Activated naive CD8-positive, alpha-beta T cell treated with anti-CD3 and anti-CD28 coated beads, Interleukin-2, amount 10 ng/mL, durations not matched to agents 7 days and 5 days (primary cell): ENCODE results near the gene OTOF. TPM values are rescaled to one million over a fixed set of nuclear protein-coding genes. Genes with fewer than 3 reads are reported as not detected.

ENCODE experiments used
- ATAC-seq: fragments of 150-1000 bp; cut with Tn5 transposase; one replicate; pipeline ENCODE4 v1.10.0; 2021; ENCODE audit warnings: low read depth, moderate library complexity
- POLR2A ChIA-PET: fragments of 350-600 bp; sonication (Branson Sonifier 250); formaldehyde crosslinking; loops from one replicate; lab custom pipeline; 2021; ENCODE audit warnings: antibody characterized with exemption; lab: Charles Lee
- DNase-seq: peaks from one replicate; pipeline ENCODE4 v3.0.0; 2021
- H3K27ac Mint-ChIP-seq: one replicate; pipeline ENCODE4 v1.8.0; 2022; ENCODE audit warnings: mild to moderate bottlenecking, mixed read lengths
- H3K27me3 Mint-ChIP-seq: one replicate; pipeline ENCODE4 v1.8.0; 2022; ENCODE audit warnings: mild to moderate bottlenecking, moderate library complexity, mixed read lengths
- H3K36me3 Mint-ChIP-seq: one replicate; pipeline ENCODE4 v1.8.0; 2021; ENCODE audit warnings: mild to moderate bottlenecking, mixed read lengths
- H3K4me1 Mint-ChIP-seq: one replicate; pipeline ENCODE4 v1.8.0; 2021; ENCODE audit warnings: mixed read lengths
- H3K4me3 Mint-ChIP-seq: one replicate; pipeline ENCODE4 v1.8.0; 2022; ENCODE audit warnings: mild to moderate bottlenecking, moderate library complexity, mixed read lengths
- H3K9me3 Mint-ChIP-seq: one replicate; pipeline ENCODE4 v1.8.0; 2021; ENCODE audit warnings: mixed read lengths
- total RNA-seq, 2 experiments: library from RNA; stranded (reverse); gene quantifications; one replicate each; pipeline ENCODE4 v1.2.3, GENCODE V29; 2021

OTOF gene
- total RNA-seq, 2 experiments from 2014 or later, result 58.0 to 59.9 TPM

DNA sequence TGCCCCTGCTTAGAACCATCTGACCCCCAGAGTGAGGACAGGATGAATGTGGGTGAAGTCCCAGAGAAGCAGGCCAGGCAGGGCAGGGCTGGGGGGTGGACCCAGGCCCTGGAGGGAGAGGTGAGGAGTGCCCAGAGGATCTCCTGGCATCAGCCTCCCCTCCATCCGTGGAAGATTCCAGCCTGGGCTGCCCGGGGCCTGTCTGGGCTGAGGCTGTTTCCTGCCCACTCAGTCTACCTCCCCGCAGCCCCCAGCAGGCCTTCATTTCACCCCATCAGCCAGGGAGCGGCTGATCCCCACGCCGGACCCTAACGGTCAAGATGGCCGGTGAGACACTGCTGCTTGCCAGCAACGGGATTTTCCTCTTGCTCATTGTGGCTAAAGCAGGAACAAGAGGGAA is 35.3 kb upstream of the OTOF start:
- H3K27me3 Mint-ChIP-seq, result no peaks in the 10 kb centered on the region
- POLR2A ChIA-PET, result no interaction called here
- no peak for DNase-seq
- H3K4me1 Mint-ChIP-seq, result peaks cover 1% of the 10 kb centered on the region
- no peak overlapping the region for H3K27ac Mint-ChIP-seq
- no peaks in the 10 kb centered on the region for H3K36me3 Mint-ChIP-seq
- no peak for ATAC-seq
- H3K4me3 Mint-ChIP-seq, result no peak overlapping the region
- H3K9me3 Mint-ChIP-seq, result no peaks in the 10 kb centered on the region

- Mint-ChIP-seq H3K36me3 (no peaks in the 10 kb centered on the region), H3K4me3 (no peak overlapping the region), H3K4me1 (peaks cover 1% of the 10 kb centered on the region), H3K27me3 (peaks cover 7% of the 10 kb centered on the region), H3K27ac (no peak overlapping the region), H3K9me3 (no peaks in the 10 kb centered on the region)
- no peak for DNase-seq
- POLR2A ChIA-PET, result no interaction called here
- no peak for ATAC-seq
Observed at GRCh38 chr2:26511466-26511865, 33.5 kb upstream of the OTOF start.

DNA sequence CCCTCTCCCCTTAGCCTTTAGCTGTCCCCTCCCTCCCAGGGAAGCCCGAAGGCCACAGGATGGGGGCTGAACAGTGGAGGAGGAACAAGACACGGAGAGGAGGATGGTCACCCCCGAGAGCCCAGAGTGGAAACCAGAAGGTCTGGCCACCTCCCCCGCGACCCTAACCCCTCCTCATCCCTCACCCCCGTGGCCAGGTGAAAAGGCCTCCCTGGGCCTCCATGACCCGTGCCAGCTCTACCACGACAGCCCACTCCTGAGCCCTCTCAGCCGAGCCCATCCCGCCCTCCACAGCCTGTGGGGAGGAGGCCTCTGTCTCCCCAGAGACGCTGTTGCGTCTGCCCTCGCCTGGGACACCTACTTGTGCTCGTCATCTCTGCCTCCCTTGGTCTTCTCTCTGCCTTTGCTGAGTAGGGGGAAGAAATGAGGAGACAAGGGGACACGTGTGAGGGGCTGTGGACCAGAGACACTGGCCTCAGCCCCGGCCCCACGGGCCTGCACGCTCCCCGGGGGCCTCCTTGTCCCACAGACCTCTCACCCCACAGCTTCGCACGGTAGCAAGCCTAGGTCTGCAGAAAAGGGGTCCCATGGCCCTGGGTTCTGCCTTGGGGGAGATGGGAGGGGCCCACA is 32.5 kb upstream of the OTOF start:
- H3K36me3 Mint-ChIP-seq, result no peaks in the 10 kb centered on the region
- H3K4me3 Mint-ChIP-seq, result no peak overlapping the region
- H3K4me1 Mint-ChIP-seq, result peaks cover 1% of the 10 kb centered on the region
- H3K27me3 Mint-ChIP-seq, result peaks cover 7% of the 10 kb centered on the region
- no peaks in the 10 kb centered on the region for H3K9me3 Mint-ChIP-seq
- no peak for ATAC-seq
- H3K27ac Mint-ChIP-seq, result no peak overlapping the region
- POLR2A ChIA-PET, result no interaction called here
- no peak for DNase-seq

DNA sequence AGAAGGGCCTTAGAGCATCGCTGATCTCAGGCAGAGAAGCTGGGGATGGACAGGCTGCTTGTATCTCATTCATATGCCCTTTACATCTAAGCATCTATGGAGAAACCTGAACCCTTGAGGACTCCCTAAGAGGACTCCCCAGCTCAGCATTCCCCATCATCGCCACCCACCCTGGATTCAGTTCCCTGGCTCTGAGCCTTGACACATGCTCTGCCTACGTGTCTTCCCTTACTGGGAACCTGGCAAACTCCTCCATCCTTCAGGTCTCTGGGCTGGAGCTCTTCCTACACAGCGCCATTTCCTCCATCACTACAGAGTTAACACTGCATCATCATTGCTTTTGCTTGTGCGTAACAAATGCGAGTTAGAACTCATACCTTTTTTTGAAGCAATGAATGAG is 31.2 kb upstream of the OTOF start:
- POLR2A ChIA-PET, result no interaction called here
- H3K4me3 Mint-ChIP-seq, result no peak overlapping the region
- no peaks in the 10 kb centered on the region for H3K36me3 Mint-ChIP-seq
- ATAC-seq (no peak), DNase-seq (no peak)
- peaks cover 11% of the 10 kb centered on the region for H3K27me3 Mint-ChIP-seq
- H3K27ac Mint-ChIP-seq, result no peak overlapping the region
- H3K4me1 Mint-ChIP-seq, result peaks cover 1% of the 10 kb centered on the region
- H3K9me3 Mint-ChIP-seq, result no peaks in the 10 kb centered on the region

GRCh38 chr2:26507932-26508331 is 30.0 kb upstream of the OTOF start:
- no peak for ATAC-seq
- POLR2A ChIA-PET, result no interaction called here
- no peak overlapping the region for H3K27ac Mint-ChIP-seq

GRCh38 chr2:26507088-26507487 is 29.2 kb upstream of the OTOF start:
- peaks cover 11% of the 10 kb centered on the region for H3K27me3 Mint-ChIP-seq
- POLR2A ChIA-PET, result no interaction called here
- no peaks in the 10 kb centered on the region for H3K36me3 Mint-ChIP-seq
- DNase-seq (no peak), ATAC-seq (no peak)
- no peaks in the 10 kb centered on the region for H3K9me3 Mint-ChIP-seq
- no peak overlapping the region for H3K27ac Mint-ChIP-seq
- peaks cover 6% of the 10 kb centered on the region for H3K4me1 Mint-ChIP-seq
- H3K4me3 Mint-ChIP-seq, result no peak overlapping the region

More at GRCh38 chr2:26507932-26508331, 30.0 kb upstream of the OTOF start:
- Mint-ChIP-seq H3K9me3 (no peaks in the 10 kb centered on the region), H3K4me1 (peaks cover 7% of the 10 kb centered on the region), H3K36me3 (no peaks in the 10 kb centered on the region), H3K4me3 (no peak overlapping the region), H3K27me3 (peaks cover 11% of the 10 kb centered on the region)
- DNase-seq, result no peak

DNA sequence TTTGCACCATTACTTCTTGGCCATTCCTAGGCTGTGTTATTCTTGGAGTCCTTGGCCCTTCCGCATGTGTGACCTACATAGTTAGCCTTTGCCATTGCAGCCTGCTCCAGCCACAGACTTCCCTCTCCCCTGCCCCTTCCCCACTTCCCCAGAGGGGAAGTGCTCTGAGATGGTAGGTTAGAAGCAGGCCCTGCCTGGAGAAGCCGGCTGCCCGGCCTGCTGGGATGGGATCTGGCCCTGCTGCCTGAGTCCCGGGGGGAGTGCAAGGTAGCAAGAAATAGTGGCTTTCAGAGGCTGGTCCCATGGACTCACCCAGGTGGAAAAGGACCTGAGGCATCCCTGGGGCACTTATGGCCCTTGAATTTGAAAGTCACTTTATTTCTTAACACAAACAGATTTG is 28.4 kb upstream of the OTOF start:
- no peak overlapping the region for H3K4me3 Mint-ChIP-seq
- no peak overlapping the region for H3K27ac Mint-ChIP-seq
- H3K9me3 Mint-ChIP-seq, result no peaks in the 10 kb centered on the region
- POLR2A ChIA-PET, result no interaction called here
- ATAC-seq (no peak), DNase-seq (no peak)
- peaks cover 6% of the 10 kb centered on the region for H3K4me1 Mint-ChIP-seq
- no peaks in the 10 kb centered on the region for H3K36me3 Mint-ChIP-seq
- H3K27me3 Mint-ChIP-seq, result peaks cover 11% of the 10 kb centered on the region

DNA sequence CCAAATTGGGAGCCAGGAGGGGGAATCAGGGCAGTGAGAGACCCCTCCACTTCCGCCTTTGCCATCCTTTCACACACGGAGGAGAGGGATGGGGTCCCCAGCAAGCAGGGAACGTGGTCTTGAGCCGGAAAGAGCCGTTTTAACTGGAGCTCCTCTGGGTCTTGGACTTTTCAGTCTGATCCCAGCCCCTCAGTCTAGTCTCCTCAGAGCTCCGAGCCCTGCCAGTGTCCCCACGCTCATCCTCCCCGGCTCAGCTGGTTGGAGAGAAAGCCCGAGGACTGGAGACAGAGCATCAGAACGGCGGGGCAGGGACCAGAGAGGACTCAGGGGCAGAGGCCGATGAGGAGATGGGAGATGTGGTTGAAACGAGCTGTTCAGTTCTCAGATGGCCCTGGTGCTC is 26.1 kb upstream of the OTOF start:
- Mint-ChIP-seq H3K9me3 (no peaks in the 10 kb centered on the region), H3K4me3 (peak overlapping the region; percentile 77), H3K4me1 (peaks cover 6% of the 10 kb centered on the region), H3K27ac (peak overlapping the region; percentile 80), H3K27me3 (peaks cover 11% of the 10 kb centered on the region), H3K36me3 (no peaks in the 10 kb centered on the region)
- DNase-seq (no peak), ATAC-seq (no peak)
- POLR2A ChIA-PET, result interaction anchor here (1.4 kb wide), 1 partner anchor 26 kb away, joined by 6 read pairs; the partner anchor contains the start of gene OTOF

DNA sequence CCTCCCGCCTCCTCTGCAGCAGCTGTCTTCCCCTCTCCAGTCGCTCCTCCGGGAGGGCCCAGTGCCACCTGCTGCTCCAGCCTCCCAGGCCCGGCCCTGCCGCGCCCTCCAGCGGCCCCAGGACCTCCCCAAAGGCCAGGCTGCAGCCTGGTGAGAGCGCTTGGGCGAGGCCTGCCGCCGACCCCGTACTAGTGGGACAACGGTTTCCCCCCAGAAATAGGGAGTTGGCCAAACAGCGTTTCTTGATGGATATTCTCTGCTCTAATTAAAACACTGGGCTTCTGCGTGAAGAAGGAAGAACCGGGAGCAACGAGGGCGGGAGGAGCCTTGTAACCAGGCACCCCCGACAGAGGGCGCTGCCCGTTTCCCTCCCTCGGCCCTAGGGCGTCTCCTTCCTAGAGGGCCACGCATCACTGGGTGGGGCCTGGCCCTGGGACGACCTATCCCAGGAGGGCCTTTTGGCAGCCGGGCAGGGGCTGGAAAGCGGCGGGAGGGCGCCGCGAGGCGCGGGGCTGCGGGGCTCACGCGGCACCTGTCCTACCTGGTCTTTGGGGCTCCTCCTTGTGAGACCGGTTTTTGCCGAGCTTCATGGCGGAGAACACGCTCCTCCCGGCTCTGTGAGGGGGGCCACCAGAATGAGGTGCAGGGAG is 25.4 kb upstream of the OTOF start:
- Mint-ChIP-seq H3K9me3 (no peaks in the 10 kb centered on the region), H3K27me3 (peaks cover 15% of the 10 kb centered on the region), H3K4me1 (peaks cover 6% of the 10 kb centered on the region), H3K36me3 (no peaks in the 10 kb centered on the region), H3K4me3 (peak overlapping the region; percentile 77), H3K27ac (peak overlapping the region; percentile 80)
- ATAC-seq (peak; percentile 99), DNase-seq (peak; percentile 93)
- POLR2A ChIA-PET, result interaction anchor here (1.1 to 1.5 kb wide), 3 partner anchors 13 to 25 kb away, joined by 3 to 6 read pairs (median 5); partner anchors contain the start of gene OTOF

DNA sequence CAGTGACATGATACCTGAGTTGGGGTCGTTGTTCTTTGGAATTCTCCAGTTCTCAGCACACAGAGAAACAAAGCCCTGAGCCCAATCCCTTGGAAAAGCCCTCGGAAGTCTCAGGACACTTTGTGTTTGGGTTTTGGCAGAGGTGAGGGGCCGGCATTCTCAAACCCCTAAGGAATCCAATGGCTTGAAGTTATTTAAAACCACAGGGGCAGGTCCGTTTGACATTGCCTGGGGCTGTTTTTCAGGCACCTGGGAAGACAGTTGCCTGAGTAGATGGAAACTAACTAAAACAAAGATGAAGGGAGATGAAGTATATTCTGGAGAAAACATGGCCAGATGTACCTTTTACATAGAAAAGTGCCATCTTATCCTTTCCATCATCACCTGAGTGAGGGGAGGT is 22.5 kb upstream of the OTOF start:
- Mint-ChIP-seq H3K36me3 (peaks cover 1% of the 10 kb centered on the region), H3K27me3 (peaks cover 8% of the 10 kb centered on the region), H3K27ac (no peak overlapping the region), H3K4me1 (peaks cover 6% of the 10 kb centered on the region), H3K9me3 (no peaks in the 10 kb centered on the region), H3K4me3 (no peak overlapping the region)
- POLR2A ChIA-PET, result no interaction called here
- DNase-seq, result no peak
- no peak for ATAC-seq

GRCh38 chr2:26495705-26496297 is 17.9 kb upstream of the OTOF start:
- H3K4me1 Mint-ChIP-seq, result peaks cover 11% of the 10 kb centered on the region
- H3K27me3 Mint-ChIP-seq, result peaks cover 4% of the 10 kb centered on the region
- peaks cover 1% of the 10 kb centered on the region for H3K36me3 Mint-ChIP-seq
- DNase-seq, result no peak
- H3K4me3 Mint-ChIP-seq, result no peak overlapping the region
- H3K9me3 Mint-ChIP-seq, result no peaks in the 10 kb centered on the region
- no peak for ATAC-seq
- POLR2A ChIA-PET, result interaction anchor here (1.2 to 2.1 kb wide), 2 partner anchors 18 to 26 kb away, joined by 3 to 5 read pairs; partner anchors contain the start of gene OTOF
- peak overlapping the region; percentile 61 for H3K27ac Mint-ChIP-seq

DNA sequence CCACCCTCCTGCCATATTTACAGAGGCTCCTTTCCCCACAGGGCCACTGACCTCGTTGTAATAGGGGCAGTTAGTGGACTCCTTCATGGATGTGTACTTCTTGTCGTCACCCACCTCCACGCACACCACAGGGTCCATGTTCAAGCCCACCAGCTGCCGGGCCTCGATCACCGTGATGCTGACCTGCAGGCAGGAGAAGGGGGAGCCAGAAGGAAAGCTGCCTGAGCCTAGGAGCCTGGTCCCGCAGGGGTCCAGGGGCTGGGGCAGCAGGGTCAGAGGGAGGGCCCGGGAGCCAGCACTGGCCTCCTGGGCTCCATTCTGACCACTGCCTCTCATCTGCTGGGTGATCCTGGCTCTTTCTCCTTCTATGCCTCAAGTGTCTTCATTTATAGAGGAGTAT is 17.0 kb upstream of the OTOF start:
- Mint-ChIP-seq H3K27me3 (peaks cover 4% of the 10 kb centered on the region), H3K27ac (no peak overlapping the region), H3K9me3 (no peaks in the 10 kb centered on the region), H3K4me1 (peaks cover 13% of the 10 kb centered on the region), H3K4me3 (peak overlapping the region; percentile 18), H3K36me3 (peaks cover 1% of the 10 kb centered on the region)
- POLR2A ChIA-PET, result interaction anchor here (1.2 to 2.1 kb wide), 2 partner anchors 17 to 25 kb away, joined by 3 to 5 read pairs; partner anchors contain the start of gene OTOF
- DNase-seq, result no peak
- ATAC-seq, result no peak

GRCh38 chr2:26494199-26494598 is 16.3 kb upstream of the OTOF start:
- H3K9me3 Mint-ChIP-seq, result no peaks in the 10 kb centered on the region
- POLR2A ChIA-PET, result interaction anchor here (3.6 kb wide), 1 partner anchor 17 kb away, joined by 20 read pairs; the partner anchor contains the start of gene OTOF
- peaks cover 1% of the 10 kb centered on the region for H3K36me3 Mint-ChIP-seq
- H3K27me3 Mint-ChIP-seq, result peaks cover 4% of the 10 kb centered on the region
- peak overlapping the region; percentile 67 for H3K4me3 Mint-ChIP-seq
- ATAC-seq (no peak), DNase-seq (no peak)
- peaks cover 13% of the 10 kb centered on the region for H3K4me1 Mint-ChIP-seq
- H3K27ac Mint-ChIP-seq, result no peak overlapping the region
